Measurements from ENCODE around the gene PSTPIP1.
A peak's percentile ranks its signal among the peaks of the same experiment; 100 is the strongest.
"Not testable (repeated sequence)": the region's sequence is repeated elsewhere in the genome, so short reads cannot be mapped to it uniquely, and the experiment has no call there.

The PSTPIP1 gene

DNA sequence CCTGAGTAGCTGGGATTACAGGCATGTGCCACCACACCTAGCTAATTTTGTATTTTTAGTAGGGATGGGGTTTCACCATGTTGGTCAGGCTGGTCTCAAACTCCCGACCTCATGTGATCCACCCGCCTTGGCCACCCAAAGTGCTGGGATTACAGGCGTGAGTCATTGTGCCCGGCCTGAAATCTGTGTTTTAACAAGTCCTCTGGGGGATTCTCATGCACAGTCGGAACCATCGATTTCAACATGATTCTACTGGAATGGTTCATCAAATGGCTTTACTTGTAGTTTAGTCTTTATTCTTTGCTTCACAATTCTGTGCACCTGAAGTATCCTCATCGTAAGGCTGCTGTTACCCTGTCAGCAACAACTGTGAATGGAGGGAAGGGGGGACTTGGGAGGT, 28.9 kb upstream of the PSTPIP1 start:
- not testable (repeated sequence) for H2BK15ac ChIP-seq (replicated peaks; ENCODE audit: low read depth)

GRCh38 chr15:76967067-76967466, 27.9 kb upstream of the PSTPIP1 start:
- Histone ChIP-seq H2BK120ac (ENCODE audit: low read depth, low read length) (no peak overlapping the region), H3K18ac (ENCODE audit: low read length) (no peak overlapping the region)
- WGBS (ENCODE audit: extremely low coverage, insufficient coverage, low lambda C conversion rate), result no CpG with 5 or more reads among the region's 4 CpGs

More for the DNA sequence above, 28.9 kb upstream of the PSTPIP1 start:
- not testable (repeated sequence) for H3K4ac ChIP-seq (ENCODE audit: low read depth, low read length); H3K4me3 ChIP-seq (ENCODE audit: low read length); DNase-seq; H3K18ac ChIP-seq (ENCODE audit: low read length); H2BK120ac ChIP-seq (ENCODE audit: low read depth, low read length); H3K23ac ChIP-seq (ENCODE audit: low read length); H3K27ac ChIP-seq (ENCODE audit: low read depth, low read length); H3K79me2 ChIP-seq (ENCODE audit: control insufficient read depth, insufficient read depth, low read length); H3K4me2 ChIP-seq (ENCODE audit: low read length); H3K36me3 ChIP-seq (ENCODE audit: control insufficient read depth, insufficient read depth, low read length); H3K9ac ChIP-seq (ENCODE audit: low read length); H3K27me3 ChIP-seq (ENCODE audit: insufficient read depth, low read length, poor library complexity); H4K5ac ChIP-seq (ENCODE audit: low read length); H4K8ac ChIP-seq (ENCODE audit: low read depth, low read length); H2BK5ac ChIP-seq (ENCODE audit: low read length); H3K56ac ChIP-seq (ENCODE audit: low read length); H3K79me1 ChIP-seq (ENCODE audit: low read length); H2AK5ac ChIP-seq (ENCODE audit: low read length)
- H3K4me1 ChIP-seq (ENCODE audit: control insufficient read depth, low read depth, low read length), result peaks cover 12% of the 10 kb centered on the region
- WGBS (ENCODE audit: extremely low coverage, insufficient coverage, low lambda C conversion rate), result no CpG with 5 or more reads among the region's 7 CpGs

GRCh38 chr15:76968306-76968705, 26.6 kb upstream of the PSTPIP1 start:
- peak; percentile 51 for DNase-seq
- Histone ChIP-seq H3K27ac (ENCODE audit: low read depth, low read length) (no peak overlapping the region), H3K27me3 (ENCODE audit: insufficient read depth, low read length, poor library complexity) (no peaks in the 10 kb centered on the region), H3K79me1 (ENCODE audit: low read length) (no peaks in the 10 kb centered on the region), H4K8ac (ENCODE audit: low read depth, low read length) (no peak overlapping the region), H4K5ac (ENCODE audit: low read length) (no peak overlapping the region), H2AK5ac (ENCODE audit: low read length) (no peak overlapping the region), H3K9ac (ENCODE audit: low read length) (no peak overlapping the region), H3K36me3 (ENCODE audit: control insufficient read depth, insufficient read depth, low read length) (no peaks in the 10 kb centered on the region), H3K79me2 (ENCODE audit: control insufficient read depth, insufficient read depth, low read length) (no peaks in the 10 kb centered on the region), H2BK15ac (replicated peaks; ENCODE audit: low read depth) (no peak overlapping the region), H3K4me3 (ENCODE audit: low read length) (no peak overlapping the region), H3K4ac (ENCODE audit: low read depth, low read length) (no peak overlapping the region), H3K4me2 (ENCODE audit: low read length) (no peak overlapping the region), H2BK120ac (ENCODE audit: low read depth, low read length) (no peak overlapping the region), H3K23ac (ENCODE audit: low read length) (no peak overlapping the region), H2BK5ac (ENCODE audit: low read length) (no peak overlapping the region), H3K56ac (ENCODE audit: low read length) (no peak overlapping the region), H3K18ac (ENCODE audit: low read length) (no peak overlapping the region), H3K4me1 (ENCODE audit: control insufficient read depth, low read depth, low read length) (peaks cover 12% of the 10 kb centered on the region)
- no CpG with 5 or more reads among the region's 1 CpG for WGBS (ENCODE audit: extremely low coverage, insufficient coverage, low lambda C conversion rate)

More at GRCh38 chr15:76967067-76967466, 27.9 kb upstream of the PSTPIP1 start:
- H3K79me2 ChIP-seq (ENCODE audit: control insufficient read depth, insufficient read depth, low read length), result no peaks in the 10 kb centered on the region
- H3K23ac ChIP-seq (ENCODE audit: low read length), result no peak overlapping the region
- no peaks in the 10 kb centered on the region for H3K27me3 ChIP-seq (ENCODE audit: insufficient read depth, low read length, poor library complexity)
- no peaks in the 10 kb centered on the region for H3K79me1 ChIP-seq (ENCODE audit: low read length)
- H3K4ac ChIP-seq (ENCODE audit: low read depth, low read length), result no peak overlapping the region
- H3K36me3 ChIP-seq (ENCODE audit: control insufficient read depth, insufficient read depth, low read length), result no peaks in the 10 kb centered on the region
- no peak overlapping the region for H2BK15ac ChIP-seq (replicated peaks; ENCODE audit: low read depth)
- H2AK5ac ChIP-seq (ENCODE audit: low read length), result no peak overlapping the region
- H3K4me1 ChIP-seq (ENCODE audit: control insufficient read depth, low read depth, low read length), result peaks cover 12% of the 10 kb centered on the region
- H3K9ac ChIP-seq (ENCODE audit: low read length), result no peak overlapping the region
- no peak overlapping the region for H4K5ac ChIP-seq (ENCODE audit: low read length)
- H3K4me3 ChIP-seq (ENCODE audit: low read length), result no peak overlapping the region
- no peak overlapping the region for H4K8ac ChIP-seq (ENCODE audit: low read depth, low read length)
- H2BK5ac ChIP-seq (ENCODE audit: low read length), result no peak overlapping the region
- no peak overlapping the region for H3K4me2 ChIP-seq (ENCODE audit: low read length)
- no peak overlapping the region for H3K27ac ChIP-seq (ENCODE audit: low read depth, low read length)
- DNase-seq, result no peak
- H3K56ac ChIP-seq (ENCODE audit: low read length), result no peak overlapping the region

GRCh38 chr15:76972389-76973361, 22.3 kb upstream of the PSTPIP1 start:
- no peak overlapping the region for H2BK5ac ChIP-seq (ENCODE audit: low read length)
- H3K18ac ChIP-seq (ENCODE audit: low read length), result no peak overlapping the region

GRCh38 chr15:76973362-76973743, 21.6 kb upstream of the PSTPIP1 start:
- Histone ChIP-seq H2AK5ac (ENCODE audit: low read length) (no peak overlapping the region), H3K18ac (ENCODE audit: low read length) (peak overlapping the region; percentile 40), H3K79me2 (ENCODE audit: control insufficient read depth, insufficient read depth, low read length) (no peaks in the 10 kb centered on the region), H3K79me1 (ENCODE audit: low read length) (no peaks in the 10 kb centered on the region), H3K56ac (ENCODE audit: low read length) (no peak overlapping the region), H3K9ac (ENCODE audit: low read length) (no peak overlapping the region), H3K4ac (ENCODE audit: low read depth, low read length) (peak overlapping the region; percentile 74), H2BK15ac (replicated peaks; ENCODE audit: low read depth) (no peak overlapping the region), H3K4me1 (ENCODE audit: control insufficient read depth, low read depth, low read length) (peaks cover 3% of the 10 kb centered on the region), H3K4me3 (ENCODE audit: low read length) (no peak overlapping the region), H3K27me3 (ENCODE audit: insufficient read depth, low read length, poor library complexity) (no peaks in the 10 kb centered on the region), H3K4me2 (ENCODE audit: low read length) (no peak overlapping the region), H4K8ac (ENCODE audit: low read depth, low read length) (no peak overlapping the region), H3K36me3 (ENCODE audit: control insufficient read depth, insufficient read depth, low read length) (no peaks in the 10 kb centered on the region), H2BK5ac (ENCODE audit: low read length) (no peak overlapping the region), H2BK120ac (ENCODE audit: low read depth, low read length) (no peak overlapping the region), H3K27ac (ENCODE audit: low read depth, low read length) (no peak overlapping the region), H3K23ac (ENCODE audit: low read length) (no peak overlapping the region), H4K5ac (ENCODE audit: low read length) (no peak overlapping the region)
- peak; percentile 93 for DNase-seq
- WGBS (ENCODE audit: extremely low coverage, insufficient coverage, low lambda C conversion rate), result no CpG with 5 or more reads among the region's 4 CpGs

More at GRCh38 chr15:76972389-76973361, 22.3 kb upstream of the PSTPIP1 start:
- Histone ChIP-seq H3K4me1 (ENCODE audit: control insufficient read depth, low read depth, low read length) (peaks cover 3% of the 10 kb centered on the region), H3K56ac (ENCODE audit: low read length) (no peak overlapping the region), H3K27me3 (ENCODE audit: insufficient read depth, low read length, poor library complexity) (no peaks in the 10 kb centered on the region), H3K9ac (ENCODE audit: low read length) (no peak overlapping the region), H4K8ac (ENCODE audit: low read depth, low read length) (no peak overlapping the region), H3K23ac (ENCODE audit: low read length) (no peak overlapping the region), H3K79me2 (ENCODE audit: control insufficient read depth, insufficient read depth, low read length) (no peaks in the 10 kb centered on the region), H3K4me3 (ENCODE audit: low read length) (no peak overlapping the region), H2BK15ac (replicated peaks; ENCODE audit: low read depth) (no peak overlapping the region), H2AK5ac (ENCODE audit: low read length) (no peak overlapping the region), H3K36me3 (ENCODE audit: control insufficient read depth, insufficient read depth, low read length) (no peaks in the 10 kb centered on the region), H3K27ac (ENCODE audit: low read depth, low read length) (no peak overlapping the region), H2BK120ac (ENCODE audit: low read depth, low read length) (no peak overlapping the region), H3K4ac (ENCODE audit: low read depth, low read length) (no peak overlapping the region), H4K5ac (ENCODE audit: low read length) (no peak overlapping the region), H3K4me2 (ENCODE audit: low read length) (no peak overlapping the region), H3K79me1 (ENCODE audit: low read length) (no peaks in the 10 kb centered on the region)
- no peak for DNase-seq
- WGBS (ENCODE audit: extremely low coverage, insufficient coverage, low lambda C conversion rate), result no CpG with 5 or more reads among the region's 21 CpGs

Measured in mesendoderm (in vitro differentiated cells).